Embryonic facial prominence (tissue), 1 donor: ENCODE data around the gene TSEN34.
"Not testable (repeated sequence)": the region's sequence is repeated elsewhere in the genome, so short reads cannot be mapped to it uniquely, and the experiment has no call there.

Experiments used
- DNase-seq: peaks from one replicate; pipeline ENCODE4 v3.0.0-alpha.2; 2016; ENCODE audit errors: extremely low spot score

TSEN34 gene

GRCh38 chr19:54188215-54188871 lies 2.8 kb upstream of the TSEN34 start:
- DNase-seq = no peak

GRCh38 chr19:54189145-54189734 lies 1.9 kb upstream of the TSEN34 start, which contains the start of gene MBOAT7:
Gene MBOAT7 (minus strand): TSS chr19:54189580. CDS start chr19:54188508, 1,072 bp downstream.
- no peak for DNase-seq

GRCh38 chr19:54189735-54190502 lies 1.2 kb upstream of the TSEN34 start:
- DNase-seq = peak; percentile 100

- peak; percentile 99 for DNase-seq
Measured at GRCh38 chr19:54190503-54191010, 551 bp upstream of the TSEN34 start.

- DNase-seq = no peak
Measured at GRCh38 chr19:54191811-54192453, 824 bp downstream of the TSEN34 start.

- DNase-seq = no peak
Measured at GRCh38 chr19:54193011-54193410, 1.9 kb downstream of the TSEN34 start.

GRCh38 chr19:54194463-54194862 lies 3.4 kb downstream of the TSEN34 start:
- not testable (repeated sequence) for DNase-seq

GRCh38 chr19:54196536-54196935 lies 5.4 kb downstream of the TSEN34 start:
- no peak for DNase-seq

GRCh38 chr19:54197121-54197520 lies 6.0 kb downstream of the TSEN34 start:
- DNase-seq = no peak

GRCh38 chr19:54199401-54199800 lies 8.3 kb downstream of the TSEN34 start:
- no peak for DNase-seq

- DNase-seq = no peak
Measured at GRCh38 chr19:54201172-54201701, 10.1 kb downstream of the TSEN34 start.

- DNase-seq = no peak
Measured at GRCh38 chr19:54201980-54202379, 10.9 kb downstream of the TSEN34 start.

GRCh38 chr19:54203151-54203611 lies 12.1 kb downstream of the TSEN34 start:
- DNase-seq = no peak

- DNase-seq = no peak
Measured at GRCh38 chr19:54204767-54205468, 13.8 kb downstream of the TSEN34 start.

GRCh38 chr19:54206030-54206830 lies 15.1 kb downstream of the TSEN34 start:
- no peak for DNase-seq

- no peak for DNase-seq
Measured at GRCh38 chr19:54206831-54207177, 15.7 kb downstream of the TSEN34 start.

GRCh38 chr19:54207193-54207592 lies 16.1 kb downstream of the TSEN34 start:
- DNase-seq = not testable (repeated sequence)

GRCh38 chr19:54207676-54207982 lies 16.5 kb downstream of the TSEN34 start:
- no peak for DNase-seq

- no peak for DNase-seq
Measured at GRCh38 chr19:54207983-54208783, 17.1 kb downstream of the TSEN34 start.

GRCh38 chr19:54208784-54209057 lies 17.6 kb downstream of the TSEN34 start:
- DNase-seq = no peak
